ENCODE results near the gene PAX7. TPM values are rescaled to one million over a fixed set of nuclear protein-coding genes. Genes with fewer than 3 reads are reported as not detected.
A peak's percentile ranks its signal among the peaks of the same experiment; 100 is the strongest.

Gene PAX7
- total RNA-seq, 1 experiment from 2014 or later, result 0.24 TPM

DNA sequence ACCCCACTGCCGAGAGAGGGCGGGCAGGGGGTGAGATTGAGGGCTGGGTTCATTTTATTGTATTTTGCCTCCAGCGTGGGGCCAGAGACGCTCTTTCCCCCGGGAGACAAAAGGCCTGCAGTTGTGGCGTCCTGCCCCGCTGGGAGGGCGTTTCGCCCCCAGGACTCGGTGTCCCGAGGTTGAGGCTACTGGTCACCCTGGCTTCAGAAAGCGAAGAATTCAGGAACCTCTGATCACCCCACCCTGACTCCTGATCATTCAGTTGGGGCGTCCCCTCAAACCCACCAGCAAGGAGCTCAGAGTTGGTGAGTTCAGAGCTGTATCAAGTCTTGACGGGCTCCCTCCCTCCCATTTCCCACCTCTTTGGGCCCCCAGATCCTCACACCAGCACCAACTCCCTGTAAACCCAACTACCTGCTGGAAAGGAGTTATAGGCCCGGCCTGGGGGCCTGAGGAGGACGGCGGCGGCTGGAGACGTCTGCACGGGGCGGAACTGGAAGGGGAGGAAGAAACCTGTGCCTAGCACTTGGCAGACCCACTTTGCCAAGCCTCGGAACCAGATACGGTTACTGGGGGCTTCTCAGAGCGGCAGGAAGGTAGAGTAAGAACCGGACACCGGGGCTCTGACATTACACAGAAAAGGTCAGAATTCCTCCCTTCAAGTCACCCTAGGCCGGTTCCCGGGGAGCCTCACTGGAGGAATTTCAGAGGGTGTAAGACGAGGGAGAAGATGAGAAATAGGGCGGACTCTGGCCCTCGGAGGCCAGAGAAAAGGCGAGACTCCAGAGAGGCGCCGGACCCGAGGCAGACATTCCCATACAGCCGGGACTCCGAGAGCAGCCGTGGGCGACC is 761 bp upstream of the PAX7 start:
- no peak overlapping the region for H3K27ac Mint-ChIP-seq

DNA sequence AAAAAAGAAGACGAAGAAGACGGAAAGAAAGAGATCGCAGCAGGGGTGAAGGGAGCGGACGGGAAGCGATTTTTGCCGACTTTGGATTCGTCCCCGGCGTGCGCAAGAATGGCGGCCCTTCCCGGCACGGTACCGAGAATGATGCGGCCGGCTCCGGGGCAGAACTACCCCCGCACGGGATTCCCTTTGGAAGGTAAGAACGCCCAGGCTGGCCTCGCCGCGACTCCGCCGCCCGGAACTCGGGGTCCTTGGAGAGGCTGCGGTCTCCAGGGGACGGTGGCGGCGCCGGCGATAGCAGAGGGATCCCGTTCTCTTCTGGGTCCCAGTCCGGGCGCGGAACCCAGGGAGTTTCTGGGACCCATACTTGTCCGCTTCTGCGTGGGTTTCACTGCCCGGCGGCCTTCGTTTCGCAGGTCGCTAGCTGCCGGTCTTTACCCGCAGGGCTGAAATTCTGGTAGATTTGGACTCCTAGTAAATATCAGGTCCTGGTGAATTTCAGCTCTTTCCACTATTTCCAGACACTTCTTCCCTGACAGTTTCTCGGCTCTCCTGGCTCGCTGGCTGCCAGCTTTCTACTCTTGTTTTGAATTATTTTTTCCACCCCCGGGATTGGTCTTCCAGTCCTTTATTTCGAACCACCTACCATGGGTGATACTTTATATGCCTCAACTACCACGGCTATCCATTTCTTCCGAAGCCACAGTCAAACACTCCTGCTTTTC is 1.0 kb downstream of the PAX7 start:
- DNase-seq (ENCODE audit: low spot score) (peak; percentile 74), ATAC-seq (peak; percentile 12)
- Mint-ChIP-seq H3K4me1 (peaks cover 75% of the 10 kb centered on the region), H3K9me3 (no peaks in the 10 kb centered on the region), H3K4me3 (peak overlapping the region; percentile 67), H3K27me3 (ENCODE audit: low read depth) (peaks cover 99% of the 10 kb centered on the region), H3K36me3 (no peaks in the 10 kb centered on the region), H3K27ac (no peak overlapping the region)
- ChIA-PET CTCF (interaction anchor here (0.6 to 2.4 kb wide), 4 partner anchors 13 to 762 kb away, joined by 3 to 9 read pairs (median 4); no protein-coding TSS in a partner anchor), POLR2A (interaction anchor here (2.0 kb wide), 1 partner anchor 10 kb away, joined by 6 read pairs; no protein-coding TSS in a partner anchor)
- no peak for TF ChIP-seq CREB1 (CRISPR knock-in tag; IDR thresholded peaks at IDR 0.05)
- TF ChIP-seq, protein P1, sequence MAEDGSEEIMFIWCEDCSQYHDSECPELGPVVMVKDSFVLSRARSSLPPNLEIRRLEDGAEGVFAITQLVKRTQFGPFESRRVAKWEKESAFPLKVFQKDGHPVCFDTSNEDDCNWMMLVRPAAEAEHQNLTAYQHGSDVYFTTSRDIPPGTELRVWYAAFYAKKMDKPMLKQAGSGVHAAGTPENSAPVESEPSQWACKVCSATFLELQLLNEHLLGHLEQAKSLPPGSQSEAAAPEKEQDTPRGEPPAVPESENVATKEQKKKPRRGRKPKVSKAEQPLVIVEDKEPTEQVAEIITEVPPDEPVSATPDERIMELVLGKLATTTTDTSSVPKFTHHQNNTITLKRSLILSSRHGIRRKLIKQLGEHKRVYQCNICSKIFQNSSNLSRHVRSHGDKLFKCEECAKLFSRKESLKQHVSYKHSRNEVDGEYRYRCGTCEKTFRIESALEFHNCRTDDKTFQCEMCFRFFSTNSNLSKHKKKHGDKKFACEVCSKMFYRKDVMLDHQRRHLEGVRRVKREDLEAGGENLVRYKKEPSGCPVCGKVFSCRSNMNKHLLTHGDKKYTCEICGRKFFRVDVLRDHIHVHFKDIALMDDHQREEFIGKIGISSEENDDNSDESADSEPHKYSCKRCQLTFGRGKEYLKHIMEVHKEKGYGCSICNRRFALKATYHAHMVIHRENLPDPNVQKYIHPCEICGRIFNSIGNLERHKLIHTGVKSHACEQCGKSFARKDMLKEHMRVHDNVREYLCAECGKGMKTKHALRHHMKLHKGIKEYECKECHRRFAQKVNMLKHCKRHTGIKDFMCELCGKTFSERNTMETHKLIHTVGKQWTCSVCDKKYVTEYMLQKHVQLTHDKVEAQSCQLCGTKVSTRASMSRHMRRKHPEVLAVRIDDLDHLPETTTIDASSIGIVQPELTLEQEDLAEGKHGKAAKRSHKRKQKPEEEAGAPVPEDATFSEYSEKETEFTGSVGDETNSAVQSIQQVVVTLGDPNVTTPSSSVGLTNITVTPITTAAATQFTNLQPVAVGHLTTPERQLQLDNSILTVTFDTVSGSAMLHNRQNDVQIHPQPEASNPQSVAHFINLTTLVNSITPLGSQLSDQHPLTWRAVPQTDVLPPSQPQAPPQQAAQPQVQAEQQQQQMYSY (CRISPR knock-in tag; IDR thresholded peaks at IDR 0.05), result peak; percentile 24; the same call in 1 of the 2 replicates

More for the DNA sequence above, 761 bp upstream of the PAX7 start:
- H3K4me3 Mint-ChIP-seq, result peak overlapping the region; percentile 77
- POLR2A ChIA-PET, result no interaction called here
- H3K27me3 Mint-ChIP-seq (ENCODE audit: low read depth), result peaks cover 99% of the 10 kb centered on the region
- TF ChIP-seq, protein P1 (CRISPR knock-in tag; IDR thresholded peaks at IDR 0.05), result no peak
- TF ChIP-seq, protein P2, sequence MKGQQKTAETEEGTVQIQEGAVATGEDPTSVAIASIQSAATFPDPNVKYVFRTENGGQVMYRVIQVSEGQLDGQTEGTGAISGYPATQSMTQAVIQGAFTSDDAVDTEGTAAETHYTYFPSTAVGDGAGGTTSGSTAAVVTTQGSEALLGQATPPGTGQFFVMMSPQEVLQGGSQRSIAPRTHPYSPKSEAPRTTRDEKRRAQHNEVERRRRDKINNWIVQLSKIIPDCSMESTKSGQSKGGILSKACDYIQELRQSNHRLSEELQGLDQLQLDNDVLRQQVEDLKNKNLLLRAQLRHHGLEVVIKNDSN (CRISPR knock-in tag; IDR thresholded peaks at IDR 0.05), result no peak
- TF ChIP-seq NR2C2 (CRISPR knock-in tag; IDR thresholded peaks at IDR 0.05) (no peak), NFE2L1 (CRISPR knock-in tag; IDR thresholded peaks at IDR 0.05) (no peak), NFYB (CRISPR knock-in tag; conservative IDR thresholded peaks at IDR 0.05; ENCODE audit: low read depth) (no peak), ELF4 (CRISPR knock-in tag; IDR thresholded peaks at IDR 0.05; ENCODE audit: low read depth) (no peak), ZBTB21 (CRISPR knock-in tag; IDR thresholded peaks at IDR 0.05; ENCODE audit: borderline replicate concordance) (no peak), CREM (CRISPR knock-in tag; IDR thresholded peaks at IDR 0.05) (no peak), RORB (CRISPR knock-in tag; IDR thresholded peaks at IDR 0.05) (no peak)
- TF ChIP-seq, protein P3, sequence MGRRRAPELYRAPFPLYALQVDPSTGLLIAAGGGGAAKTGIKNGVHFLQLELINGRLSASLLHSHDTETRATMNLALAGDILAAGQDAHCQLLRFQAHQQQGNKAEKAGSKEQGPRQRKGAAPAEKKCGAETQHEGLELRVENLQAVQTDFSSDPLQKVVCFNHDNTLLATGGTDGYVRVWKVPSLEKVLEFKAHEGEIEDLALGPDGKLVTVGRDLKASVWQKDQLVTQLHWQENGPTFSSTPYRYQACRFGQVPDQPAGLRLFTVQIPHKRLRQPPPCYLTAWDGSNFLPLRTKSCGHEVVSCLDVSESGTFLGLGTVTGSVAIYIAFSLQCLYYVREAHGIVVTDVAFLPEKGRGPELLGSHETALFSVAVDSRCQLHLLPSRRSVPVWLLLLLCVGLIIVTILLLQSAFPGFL (CRISPR knock-in tag; IDR thresholded peaks at IDR 0.05; ENCODE audit: borderline replicate concordance), result no peak
- TF ChIP-seq, protein P4, sequence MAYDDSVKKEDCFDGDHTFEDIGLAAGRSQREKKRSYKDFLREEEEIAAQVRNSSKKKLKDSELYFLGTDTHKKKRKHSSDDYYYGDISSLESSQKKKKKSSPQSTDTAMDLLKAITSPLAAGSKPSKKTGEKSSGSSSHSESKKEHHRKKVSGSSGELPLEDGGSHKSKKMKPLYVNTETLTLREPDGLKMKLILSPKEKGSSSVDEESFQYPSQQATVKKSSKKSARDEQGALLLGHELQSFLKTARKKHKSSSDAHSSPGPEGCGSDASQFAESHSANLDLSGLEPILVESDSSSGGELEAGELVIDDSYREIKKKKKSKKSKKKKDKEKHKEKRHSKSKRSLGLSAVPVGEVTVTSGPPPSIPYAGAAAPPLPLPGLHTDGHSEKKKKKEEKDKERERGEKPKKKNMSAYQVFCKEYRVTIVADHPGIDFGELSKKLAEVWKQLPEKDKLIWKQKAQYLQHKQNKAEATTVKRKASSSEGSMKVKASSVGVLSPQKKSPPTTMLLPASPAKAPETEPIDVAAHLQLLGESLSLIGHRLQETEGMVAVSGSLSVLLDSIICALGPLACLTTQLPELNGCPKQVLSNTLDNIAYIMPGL (CRISPR knock-in tag; IDR thresholded peaks at IDR 0.05), result no peak
- no peaks in the 10 kb centered on the region for H3K9me3 Mint-ChIP-seq
- CTCF ChIA-PET, result interaction anchor here (0.9 to 2.1 kb wide), 4 partner anchors 7 to 64 kb away, joined by 3 to 7 read pairs (median 4); no protein-coding TSS in a partner anchor
- no peak; the same call in 1 of the 2 replicates for ATAC-seq
- DNase-seq (ENCODE audit: low spot score), result no peak
- peaks cover 64% of the 10 kb centered on the region for H3K4me1 Mint-ChIP-seq
- H3K36me3 Mint-ChIP-seq, result no peaks in the 10 kb centered on the region
